Hindlimb muscle (tissue), 1 donor: ENCODE results near the gene GLIPR1L2. TPM values are rescaled to one million over a fixed set of nuclear protein-coding genes. Genes with fewer than 3 reads are reported as not detected.
A peak's percentile ranks its signal among the peaks of the same experiment; 100 is the strongest.

Source experiments
- DNase-seq: peaks from one replicate; pipeline ENCODE4 v3.0.0-alpha.2; 2013
- polyA plus RNA-seq: library from polyadenylated mRNA; unstranded; fragments of 120-200 nt; gene quantifications from one replicate; pipeline ENCODE4 v1.2.1, GENCODE V29; 2013; ENCODE audit not compliant: insufficient read length

GLIPR1L2 gene
- polyA plus RNA-seq, 1 donor = 1.0 TPM

DNA sequence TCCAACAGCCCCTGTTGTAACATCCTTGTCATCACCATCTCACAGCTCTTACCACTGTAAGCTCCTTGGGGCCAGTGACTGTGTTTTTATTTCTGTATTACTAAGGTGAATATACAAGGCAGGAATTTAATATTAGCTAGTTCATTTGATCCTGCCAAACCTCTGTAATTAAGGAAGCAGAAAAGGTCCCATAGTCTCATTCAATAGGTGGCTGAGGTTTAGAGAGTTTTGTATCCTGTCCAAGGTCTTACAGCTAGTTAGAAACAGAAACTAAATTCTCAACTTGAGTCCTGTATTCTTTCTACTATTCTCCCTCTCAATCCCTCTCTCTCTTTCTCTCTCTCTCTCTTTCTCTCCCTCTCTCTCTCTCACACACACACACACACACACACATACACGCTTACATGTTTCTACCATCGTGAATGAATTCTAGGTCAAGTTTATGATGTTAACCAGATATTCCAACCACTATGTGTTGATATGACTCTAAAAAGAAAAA, 89.1 kb downstream of the GLIPR1L2 start:
- no peak for DNase-seq

DNA sequence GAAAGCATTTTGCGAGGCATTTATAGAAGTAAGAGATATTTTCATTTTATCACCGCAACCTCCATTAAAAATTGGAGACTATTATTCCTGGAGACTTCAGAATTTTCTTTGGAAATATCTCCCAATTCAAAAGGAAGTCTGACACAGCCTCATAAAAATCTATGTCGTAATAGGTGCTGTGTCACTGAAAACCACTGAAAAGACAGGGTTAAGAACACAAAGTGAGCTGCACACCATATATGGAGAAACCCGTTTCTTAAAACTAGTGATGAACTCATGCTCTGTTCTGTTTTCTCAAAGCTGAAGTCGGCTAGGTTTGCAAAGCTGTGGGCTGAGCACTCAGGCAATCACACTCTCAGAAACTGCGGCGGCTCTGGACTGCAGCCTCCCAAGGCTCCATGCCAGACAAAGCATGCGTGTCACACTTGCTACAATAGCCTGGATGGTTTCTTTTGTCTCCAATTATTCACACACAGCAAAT, 89.6 kb downstream of the GLIPR1L2 start, which contains the start of gene GLIPR1:
GLIPR1 (plus strand) TSS at position 287 of the 481 bp plus-strand sequence; CDS start at position 413, 126 bp downstream.
- peak; percentile 73 for DNase-seq

DNA sequence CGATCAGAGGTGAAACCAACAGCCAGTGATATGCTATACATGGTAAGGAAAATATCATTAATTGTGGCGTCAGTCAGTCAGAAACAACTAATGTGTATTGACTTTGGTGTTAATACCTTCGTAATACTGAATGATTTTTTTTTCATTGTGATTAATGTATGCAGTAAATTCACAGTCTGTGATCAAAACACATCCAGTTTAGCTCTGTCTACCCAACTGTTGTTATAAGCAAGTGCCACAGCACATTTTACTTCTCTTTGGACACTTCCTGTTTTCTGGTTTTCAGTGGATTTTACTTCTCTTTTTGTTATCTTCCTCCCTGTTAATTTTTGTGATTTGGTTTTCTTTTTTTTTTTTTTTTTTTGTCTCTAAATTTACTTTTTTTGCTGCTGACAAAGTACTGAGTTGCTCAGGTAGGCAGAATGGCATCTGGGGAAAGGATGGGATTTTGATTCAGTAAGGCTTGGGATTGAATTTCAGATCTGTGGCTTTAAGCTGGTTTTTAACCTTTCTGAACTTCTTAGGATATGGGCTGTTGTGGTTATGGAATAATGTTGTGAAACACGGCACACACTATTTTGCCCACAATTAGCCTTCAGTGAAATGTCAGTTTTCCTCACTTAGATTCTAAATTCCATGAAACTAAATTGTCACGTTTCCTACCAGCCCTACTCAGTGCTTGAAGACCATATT, 90.3 kb downstream of the GLIPR1L2 start:
- DNase-seq = no peak

- DNase-seq = no peak
Measured at GRCh38 chr12:75481774-75482173, 90.9 kb downstream of the GLIPR1L2 start.

Other genes starting within 250 kb of the GLIPR1L2 start
- 0.52 TPM for gene KCNC2, start 181.2 kb upstream of the GLIPR1L2 start, polyA plus RNA-seq
- 2.7 TPM for gene CAPS2, start 60.8 kb upstream of the GLIPR1L2 start, polyA plus RNA-seq
- not detected for gene GLIPR1L1, start 56.4 kb upstream of the GLIPR1L2 start, polyA plus RNA-seq
- 10.1 TPM for gene GLIPR1, start 89.7 kb downstream of the GLIPR1L2 start, polyA plus RNA-seq
- gene KRR1, start 120.5 kb downstream of the GLIPR1L2 start, polyA plus RNA-seq = 50.1 TPM